HG03175 (cell line): ENCODE measurements around the gene TNFAIP2.

ENCODE experiments used
- ATAC-seq: cut with Tn5 transposase; IDR thresholded peaks from one replicate; pipeline ENCODE4 v1.9.1; 2021; ENCODE audit warnings: mild to moderate bottlenecking, moderate library complexity; ENCODE audit not compliant: unreplicated experiment

Gene TNFAIP2

GRCh38 chr14:103121121-103121845 is 2.0 kb upstream of the TNFAIP2 start:
- no peak for ATAC-seq

GRCh38 chr14:103121846-103122584 is 1.2 kb upstream of the TNFAIP2 start:
- ATAC-seq, result no peak

- ATAC-seq, result no peak
These were observed 695 bp upstream of the TNFAIP2 start for GRCh38 chr14:103122585-103122946.

- ATAC-seq, result no peak
These were observed 606 bp downstream of the TNFAIP2 start for GRCh38 chr14:103123634-103124500.

- ATAC-seq, result no peak
These were observed 1.3 kb downstream of the TNFAIP2 start for GRCh38 chr14:103124501-103125001.

GRCh38 chr14:103125098-103126070 is 2.1 kb downstream of the TNFAIP2 start:
- ATAC-seq, result no peak

GRCh38 chr14:103126088-103126872 is 3.0 kb downstream of the TNFAIP2 start:
- ATAC-seq, result no peak

GRCh38 chr14:103126873-103127304 is 3.6 kb downstream of the TNFAIP2 start:
- no peak for ATAC-seq

- ATAC-seq, result no peak
These were observed 4.1 kb downstream of the TNFAIP2 start for GRCh38 chr14:103127356-103127755.

- no peak for ATAC-seq
These were observed 4.8 kb downstream of the TNFAIP2 start for GRCh38 chr14:103127861-103128598.

GRCh38 chr14:103128631-103129300 is 5.5 kb downstream of the TNFAIP2 start:
- no peak for ATAC-seq

- no peak for ATAC-seq
These were observed 6.2 kb downstream of the TNFAIP2 start for GRCh38 chr14:103129301-103130016.

- no peak for ATAC-seq
These were observed 6.9 kb downstream of the TNFAIP2 start for GRCh38 chr14:103130017-103130764.

GRCh38 chr14:103130965-103131364 is 7.7 kb downstream of the TNFAIP2 start:
- ATAC-seq, result no peak

GRCh38 chr14:103131580-103131979 is 8.3 kb downstream of the TNFAIP2 start:
- no peak for ATAC-seq

GRCh38 chr14:103132381-103133209 is 9.3 kb downstream of the TNFAIP2 start:
- no peak for ATAC-seq
